GM18526 (cell line): ENCODE results near the gene CCDC167.

Experiments used
- POLR2A ChIP-seq: IDR thresholded peaks from 3 replicates; pipeline ENCODE4 v1.6.1; 2011; ENCODE audit not compliant: insufficient read length; ENCODE audit errors: extremely low read depth

The CCDC167 gene

GRCh38 chr6:37489697-37490336, 9.9 kb downstream of the CCDC167 start:
- no peak for TF ChIP-seq POLR2A

- TF ChIP-seq POLR2A: no peak
Measured at GRCh38 chr6:37488476-37488875, 11.2 kb downstream of the CCDC167 start.

- TF ChIP-seq POLR2A: no peak
Measured at GRCh38 chr6:37487591-37488380, 11.9 kb downstream of the CCDC167 start.

- TF ChIP-seq POLR2A: no peak
Measured at GRCh38 chr6:37486121-37486839, 13.4 kb downstream of the CCDC167 start.

GRCh38 chr6:37485291-37485702, 14.4 kb downstream of the CCDC167 start:
- TF ChIP-seq POLR2A: no peak

- TF ChIP-seq POLR2A: no peak
Measured at GRCh38 chr6:37484786-37485170, 14.9 kb downstream of the CCDC167 start.

- TF ChIP-seq POLR2A: peak; percentile 21
Measured at GRCh38 chr6:37483917-37484785, 15.5 kb downstream of the CCDC167 start.

- TF ChIP-seq POLR2A: no peak
Measured at GRCh38 chr6:37483252-37483901, 16.3 kb downstream of the CCDC167 start.

- no peak for TF ChIP-seq POLR2A
Measured at GRCh38 chr6:37482606-37483251, 17.0 kb downstream of the CCDC167 start.

GRCh38 chr6:37481711-37482605, 17.7 kb downstream of the CCDC167 start:
- no peak for TF ChIP-seq POLR2A

- no peak for TF ChIP-seq POLR2A
Measured at GRCh38 chr6:37480951-37481534, 18.6 kb downstream of the CCDC167 start.

GRCh38 chr6:37480118-37480736, 19.5 kb downstream of the CCDC167 start:
- no peak for TF ChIP-seq POLR2A

- no peak for TF ChIP-seq POLR2A
Measured at GRCh38 chr6:37479266-37479854, 20.3 kb downstream of the CCDC167 start.
